ENCODE data around the gene NOTCH2NLA.
"Not testable (repeated sequence)": the region's sequence is repeated elsewhere in the genome, so short reads cannot be mapped to it uniquely, and the experiment has no call there.

- not testable (repeated sequence) for TF ChIP-seq CTCF (conservative IDR thresholded peaks at IDR 0.05; ENCODE audit: low read depth in 2 of 2); REST (IDR thresholded peaks at IDR 0.05; ENCODE audit: unreplicated experiment); EZH2 (IDR thresholded peaks at IDR 0.05; ENCODE audit: low read depth, unreplicated experiment); ETS1 (IDR thresholded peaks at IDR 0.05); POLR2AphosphoS5 (IDR thresholded peaks at IDR 0.05; ENCODE audit: low read depth); EZH2phosphoT487 (IDR thresholded peaks at IDR 0.05; ENCODE audit: unreplicated experiment); STAT1 (IDR thresholded peaks at IDR 0.05; ENCODE audit: unreplicated experiment); JUNB (IDR thresholded peaks at IDR 0.05; ENCODE audit: unreplicated experiment); CREB1 (CRISPR knock-in tag; IDR thresholded peaks at IDR 0.05; ENCODE audit: low read depth); ZNF331 (CRISPR knock-in tag; IDR thresholded peaks at IDR 0.05; ENCODE audit: low read depth)
Measured at GRCh38 chr1:146257992-146258552, 29.3 kb upstream of the NOTCH2NLA start.
